H9 (cell line): Measurements from ENCODE around the gene TXNL4A. TPM values are rescaled to one million over a fixed set of nuclear protein-coding genes. Genes with fewer than 3 reads are reported as not detected.
"Not testable (repeated sequence)": the region's sequence is repeated elsewhere in the genome, so short reads cannot be mapped to it uniquely, and the experiment has no call there.

Source experiments
- DNase-seq: peaks from one replicate; pipeline ENCODE4 v3.0.0-alpha.2; 2017
- H2AFZ ChIP-seq: one replicate; pipeline ENCODE4 v1.6.1; 2013; ENCODE audit warnings: mild to moderate bottlenecking, low read length, control low read depth, moderate library complexity
- H2AK5ac ChIP-seq: 2 replicates; pipeline ENCODE4 v1.6.1; 2013; ENCODE audit warnings: low read length, control low read depth, mixed read lengths; ENCODE audit not compliant: insufficient read length
- H2BK120ac ChIP-seq: one replicate; pipeline ENCODE4 v1.6.1; 2013; ENCODE audit warnings: low read depth, mild to moderate bottlenecking, low read length, control low read depth, inconsistent platforms; ENCODE audit not compliant: poor library complexity, severe bottlenecking
- H2BK12ac ChIP-seq: 2 replicates; pipeline ENCODE4 v1.6.1; 2013; ENCODE audit warnings: low read length, control low read depth, mixed read lengths, low read depth; ENCODE audit not compliant: insufficient read length
- H2BK15ac ChIP-seq: 2 replicates; pipeline ENCODE4 v1.6.1; 2013; ENCODE audit warnings: low read depth, low read length, control low read depth
- H2BK20ac ChIP-seq: one replicate; pipeline ENCODE4 v1.6.1; 2013; ENCODE audit warnings: low read depth, mild to moderate bottlenecking, low read length, control low read depth, inconsistent platforms; ENCODE audit not compliant: poor library complexity, severe bottlenecking
- H2BK5ac ChIP-seq: 2 replicates; pipeline ENCODE4 v1.6.1; 2013; ENCODE audit warnings: low read length, control low read depth, mixed read lengths; ENCODE audit not compliant: insufficient read length
- H3K14ac ChIP-seq: 2 replicates; pipeline ENCODE4 v1.6.1; 2013; ENCODE audit warnings: low read length, control low read depth; ENCODE audit not compliant: insufficient read depth
- H3K18ac ChIP-seq: 2 replicates; pipeline ENCODE4 v1.6.1; 2013; ENCODE audit warnings: low read depth, mild to moderate bottlenecking, mixed read lengths, low read length, control low read depth; ENCODE audit not compliant: insufficient read length
- H3K23ac ChIP-seq: 2 replicates; pipeline ENCODE4 v1.6.1; 2013; ENCODE audit warnings: low read length, control low read depth, mixed read lengths, low read depth; ENCODE audit not compliant: insufficient read length
- H3K23me2 ChIP-seq: 2 replicates; pipeline ENCODE4 v1.6.1; 2013; ENCODE audit warnings: low read depth, mild to moderate bottlenecking, mixed read lengths, low read length, control low read depth; ENCODE audit not compliant: insufficient read length, poor library complexity, severe bottlenecking
- H3K27ac ChIP-seq: 2 replicates; pipeline ENCODE4 v1.5.1; 2013; ENCODE audit warnings: low read length, control low read depth, mixed read lengths, low read depth; ENCODE audit not compliant: insufficient read length
- H3K27me3 ChIP-seq: 2 replicates; pipeline ENCODE4 v1.6.1; 2013; ENCODE audit warnings: low read length, control low read depth, inconsistent platforms; ENCODE audit not compliant: insufficient read depth
- H3K4ac ChIP-seq: 2 replicates; pipeline ENCODE4 v1.6.1; 2013; ENCODE audit warnings: low read depth, mild to moderate bottlenecking, control low read depth, inconsistent platforms, low read length, moderate library complexity
- H3K4me1 ChIP-seq: 2 replicates; pipeline ENCODE4 v1.6.1; 2013; ENCODE audit warnings: low read length, control low read depth, inconsistent platforms; ENCODE audit not compliant: insufficient read depth
- H3K4me2 ChIP-seq: 2 replicates; pipeline ENCODE4 v1.6.1; 2013; ENCODE audit warnings: low read length, control low read depth, mixed read lengths; ENCODE audit not compliant: insufficient read length, insufficient read depth
- H3K56ac ChIP-seq: 2 replicates; pipeline ENCODE4 v1.6.1; 2013; ENCODE audit warnings: low read depth, mild to moderate bottlenecking, mixed read lengths, low read length, control low read depth; ENCODE audit not compliant: insufficient read length
- H3K79me1 ChIP-seq: 2 replicates; pipeline ENCODE4 v1.6.1; 2013; ENCODE audit warnings: low read depth, mild to moderate bottlenecking, moderate library complexity, low read length, control low read depth, inconsistent platforms; ENCODE audit not compliant: insufficient read depth, poor library complexity, severe bottlenecking
- H3K79me2 ChIP-seq: 2 replicates; pipeline ENCODE4 v1.6.1; 2013; ENCODE audit warnings: low read length, control low read depth, inconsistent platforms; ENCODE audit not compliant: insufficient read depth
- H3K9ac ChIP-seq: 2 replicates; pipeline ENCODE4 v1.6.1; 2013; ENCODE audit warnings: low read length, control low read depth, mixed read lengths; ENCODE audit not compliant: insufficient read length; ENCODE audit errors: extremely low read depth
- H3K9me3 ChIP-seq: one replicate; pipeline ENCODE4 v1.6.1; 2013; ENCODE audit warnings: low read depth, low read length, inconsistent platforms; ENCODE audit not compliant: control insufficient read depth
- H3T11ph ChIP-seq: one replicate; pipeline ENCODE4 v1.6.1; 2013; ENCODE audit warnings: mild to moderate bottlenecking, low read length, control low read depth, inconsistent platforms
- H4K20me1 ChIP-seq: one replicate; pipeline ENCODE4 v1.6.1; 2013; ENCODE audit not compliant: control insufficient read depth, insufficient read length, insufficient read depth
- H4K5ac ChIP-seq: 2 replicates; pipeline ENCODE4 v1.6.1; 2013; ENCODE audit warnings: low read depth, mild to moderate bottlenecking, mixed read lengths, low read length, control low read depth; ENCODE audit not compliant: insufficient read length
- H4K8ac ChIP-seq: replicated peaks from 2 replicates; pipeline ENCODE4 v1.6.1; 2013; ENCODE audit warnings: low read length, control low read depth, mixed read lengths, low read depth; ENCODE audit not compliant: insufficient read length
- H4K91ac ChIP-seq: 2 replicates; pipeline ENCODE4 v1.6.1; 2013; ENCODE audit warnings: low read depth, mild to moderate bottlenecking, moderate library complexity, mixed read lengths, low read length, control low read depth; ENCODE audit not compliant: insufficient read length
- H3K27ac Mint-ChIP-seq, 3 experiments: 2 replicates in 2 of 3; 3 replicates in 1 of 3; pipeline ENCODE4 v1.8.0; 2020 to 2021; ENCODE audit warnings: mixed read lengths in 3 of 3, mild to moderate bottlenecking in 1 of 3, moderate library complexity in 1 of 3
- H3K27me3 Mint-ChIP-seq: 2 replicates; pipeline ENCODE4 v1.8.0; 2021; ENCODE audit warnings: low read depth, mild to moderate bottlenecking, moderate library complexity, mixed read lengths
- H3K36me3 Mint-ChIP-seq, 3 experiments: 2 replicates in 2 of 3; 3 replicates in 1 of 3; pipeline ENCODE4 v1.8.0; 2020 to 2021; ENCODE audit warnings: low read depth in 3 of 3, mixed read lengths in 3 of 3; ENCODE audit not compliant: insufficient read depth in 1 of 3
- H3K4me1 Mint-ChIP-seq, 2 experiments: 2 replicates each; pipeline ENCODE4 v1.8.0; 2020; ENCODE audit warnings: mixed read lengths in 2 of 2
- H3K4me3 Mint-ChIP-seq, 2 experiments: 2 replicates in 1 of 2; 3 replicates in 1 of 2; pipeline ENCODE4 v1.8.0; 2020 to 2021; ENCODE audit warnings: mild to moderate bottlenecking in 2 of 2, mixed read lengths in 2 of 2, moderate library complexity in 1 of 2
- H3K9me3 Mint-ChIP-seq, 2 experiments: 2 replicates in 1 of 2; 3 replicates in 1 of 2; pipeline ENCODE4 v1.8.0; 2020; ENCODE audit warnings: mild to moderate bottlenecking in 2 of 2, mixed read lengths in 2 of 2, moderate library complexity in 1 of 2
- CTCF ChIP-seq: fragments of 200-600 bp; sonication (generic); conservative IDR thresholded peaks from 3 replicates; pipeline ENCODE4 v1.8.0; 2021; ENCODE audit warnings: antibody characterized with exemption, mild to moderate bottlenecking
- WGBS: extraction: QIAGEN DNeasy Blood & Tissue Kit; methylation state at CpG from one replicate; pipeline ENCODE4 v1.1.7; 2013; ENCODE audit warnings: missing lambda C conversion rate, low lambda C conversion rate, mixed read lengths; ENCODE audit not compliant: insufficient read length; ENCODE audit errors: extremely low coverage; 5-methylcytosine and 5-hydroxymethylcytosine counted together
- total RNA-seq: library from RNA; stranded (reverse); gene quantifications from 2 replicates; pipeline ENCODE4 v1.2.1, GENCODE V29; 2021

Gene TXNL4A
- total RNA-seq, 1 experiment from 2014 or later, result 163 TPM

GRCh38 chr18:80012714-80013113 is 24.4 kb upstream of the TXNL4A start:
- WGBS, result no CpG with 5 or more reads among the region's 20 CpGs
- H3K36me3 Mint-ChIP-seq, result peaks cover 7 to 22% (median 8%) of the 10 kb centered on the region in 3 experiments
- DNase-seq, result no peak
- H3K56ac ChIP-seq, result no peak overlapping the region
- no peaks in the 10 kb centered on the region for H4K20me1 ChIP-seq
- H2BK15ac ChIP-seq, result no peak overlapping the region
- H3K27ac Mint-ChIP-seq, result no peak overlapping the region
- H3K27ac ChIP-seq, result no peak overlapping the region
- H3K4me2 ChIP-seq, result no peak overlapping the region
- no peak overlapping the region for H3K4me3 Mint-ChIP-seq
- H3K9me3 ChIP-seq, result no peaks in the 10 kb centered on the region
- H4K91ac ChIP-seq, result no peak overlapping the region
- H3K79me1 ChIP-seq, result no peaks in the 10 kb centered on the region
- no peak overlapping the region for H3T11ph ChIP-seq
- H3K23ac ChIP-seq, result no peak overlapping the region
- H3K18ac ChIP-seq, result no peak overlapping the region
- no peaks in the 10 kb centered on the region for H3K4me1 ChIP-seq
- no peak overlapping the region for H3K4ac ChIP-seq
- no peak overlapping the region for H2BK20ac ChIP-seq
- TF ChIP-seq CTCF, result no peak
- H2BK120ac ChIP-seq, result no peak overlapping the region
- H4K8ac ChIP-seq, result no peak overlapping the region
- H2BK5ac ChIP-seq, result no peak overlapping the region
- no peak overlapping the region for H2BK12ac ChIP-seq
- no peaks in the 10 kb centered on the region for H3K27me3 ChIP-seq
- peaks cover 6 to 7% of the 10 kb centered on the region in 2 experiments; a peak in 1 of 4 replicates for H3K4me1 Mint-ChIP-seq
- no peak overlapping the region for H4K5ac ChIP-seq
- H3K27me3 Mint-ChIP-seq, result no peaks in the 10 kb centered on the region; the same call in 1 of the 2 replicates
- H3K9me3 Mint-ChIP-seq, result peaks cover 54 to 59% of the 10 kb centered on the region in 2 experiments
- H3K23me2 ChIP-seq, result no peaks in the 10 kb centered on the region
- no peak overlapping the region for H3K9ac ChIP-seq
- no peak overlapping the region for H2AFZ ChIP-seq
- no peak overlapping the region for H3K14ac ChIP-seq
- no peak overlapping the region for H2AK5ac ChIP-seq
- no peaks in the 10 kb centered on the region for H3K79me2 ChIP-seq

DNA sequence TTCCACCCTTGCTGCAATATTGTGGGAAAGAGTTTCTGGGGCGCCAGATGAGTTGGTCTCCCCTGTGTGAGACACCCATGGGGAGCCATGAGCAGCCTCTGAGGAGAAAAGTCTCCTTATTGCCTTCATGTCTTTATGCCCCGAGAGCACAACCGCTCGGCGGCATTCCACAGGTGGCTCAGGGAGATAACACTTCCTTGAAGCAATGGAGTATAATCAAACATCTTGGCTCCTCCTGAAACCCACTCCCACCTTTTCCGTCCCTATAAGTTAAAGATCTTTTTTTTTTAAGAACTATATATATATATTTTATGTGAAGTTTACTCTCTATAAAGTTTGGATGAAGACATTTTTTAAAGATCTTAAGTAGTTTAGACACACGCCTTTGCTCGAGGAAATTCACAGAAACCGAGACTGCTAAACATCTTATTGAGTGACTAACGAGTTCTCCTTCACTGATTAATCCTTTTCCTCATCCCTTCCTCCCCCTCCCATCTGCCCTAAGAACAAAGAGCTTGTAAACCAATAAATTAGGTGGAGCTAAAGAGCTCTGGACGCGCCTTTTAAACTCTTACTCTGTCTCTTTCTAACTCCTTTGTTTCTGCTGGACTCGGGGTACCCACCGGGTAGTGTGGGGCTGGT is 23.3 kb upstream of the TXNL4A start:
- H3K4me3 Mint-ChIP-seq, H3K27me3 ChIP-seq, DNase-seq, H3K14ac ChIP-seq, H2BK120ac ChIP-seq, H4K91ac ChIP-seq, H3K18ac ChIP-seq, H4K8ac ChIP-seq, H4K20me1 ChIP-seq, H3K56ac ChIP-seq, H2AFZ ChIP-seq, H3K4me2 ChIP-seq, H3K79me2 ChIP-seq, H2BK15ac ChIP-seq, H3K23ac ChIP-seq, H3K79me1 ChIP-seq, H3K9ac ChIP-seq, H3K23me2 ChIP-seq, H3K27ac Mint-ChIP-seq, H2BK12ac ChIP-seq, H4K5ac ChIP-seq, H3K9me3 ChIP-seq, H3K27me3 Mint-ChIP-seq, H3T11ph ChIP-seq, H2BK5ac ChIP-seq, H3K4ac ChIP-seq, H3K27ac ChIP-seq, H2AK5ac ChIP-seq, H3K4me1 ChIP-seq, H2BK20ac ChIP-seq: not testable (repeated sequence)
- peaks cover 63 to 67% of the 10 kb centered on the region in 2 experiments for H3K9me3 Mint-ChIP-seq
- peaks cover 8 to 33% (median 10%) of the 10 kb centered on the region in 3 experiments for H3K36me3 Mint-ChIP-seq
- WGBS, result no CpG with 5 or more reads among the region's 14 CpGs
- H3K4me1 Mint-ChIP-seq, result peaks cover 11 to 14% of the 10 kb centered on the region in 2 experiments; a peak in 3 of 4 replicates
